Measurements from ENCODE around the gene GUCY1B1. TPM values are rescaled to one million over a fixed set of nuclear protein-coding genes. Genes with fewer than 3 reads are reported as not detected.

GUCY1B1 gene
- total RNA-seq, 5 donors from 2014 or later (not counting 1 experiment from before 2014, with no cell fraction given): 0.09 to 1.1 (median 0.12) TPM

- H3K27me3 Mint-ChIP-seq: no peaks in the 10 kb centered on the region
- DNase-seq: no peak
- no peak overlapping the region for H3K4me3 Mint-ChIP-seq
- no peaks in the 10 kb centered on the region for H3K36me3 ChIP-seq (ENCODE audit: control insufficient read depth in 2 of 2, extremely low read depth in 1 of 2, insufficient read depth in 1 of 2, low read length in 1 of 2)
- no peaks in the 10 kb centered on the region for H3K9me3 ChIP-seq
- no peaks in the 10 kb centered on the region for H3K27me3 ChIP-seq (replicated peaks in 1 of 2; ENCODE audit: control insufficient read depth in 2 of 2, extremely low read depth in 1 of 2, insufficient read depth in 2 of 2, low read length in 1 of 2)
- H3K27ac Mint-ChIP-seq: no peak overlapping the region
- POLR2A ChIA-PET: no interaction called here
- no peaks in the 10 kb centered on the region for H3K9me3 Mint-ChIP-seq
- WGBS (ENCODE audit: insufficient coverage): 83% methylated on average over 1 of the region's 8 CpGs
- no peaks in the 10 kb centered on the region for H3K4me1 ChIP-seq (ENCODE audit: control insufficient read depth in 1 of 2, extremely low read depth in 1 of 2, insufficient read depth in 2 of 2, low read length in 2 of 2)
- H3K36me3 Mint-ChIP-seq: no peaks in the 10 kb centered on the region
- no peaks in the 10 kb centered on the region for H3K4me1 Mint-ChIP-seq
- ATAC-seq (replicated peaks in 1 of 4): no peak
- no peak overlapping the region for H3K4me3 ChIP-seq (ENCODE audit: control insufficient read depth in 1 of 2, extremely low read depth in 1 of 2, low read length in 1 of 2)
- H3K27ac ChIP-seq (ENCODE audit: low read length): no peak overlapping the region
- CTCF ChIA-PET: no interaction called here
Observed at GRCh38 chr4:155799794-155800123, 40.9 kb downstream of the GUCY1B1 start.

- Histone ChIP-seq H3K27me3 (replicated peaks in 1 of 2; ENCODE audit: control insufficient read depth in 2 of 2, extremely low read depth in 1 of 2, insufficient read depth in 2 of 2, low read length in 1 of 2) (no peaks in the 10 kb centered on the region), H3K36me3 (ENCODE audit: control insufficient read depth in 2 of 2, extremely low read depth in 1 of 2, insufficient read depth in 1 of 2, low read length in 1 of 2) (no peaks in the 10 kb centered on the region), H3K4me1 (ENCODE audit: control insufficient read depth in 1 of 2, extremely low read depth in 1 of 2, insufficient read depth in 2 of 2, low read length in 2 of 2) (no peaks in the 10 kb centered on the region), H3K27ac (ENCODE audit: low read length) (no peak overlapping the region), H3K9me3 (no peaks in the 10 kb centered on the region), H3K4me3 (ENCODE audit: control insufficient read depth in 1 of 2, extremely low read depth in 1 of 2, low read length in 1 of 2) (no peak overlapping the region)
- DNase-seq (no peak), ATAC-seq (replicated peaks in 1 of 4) (no peak)
- Mint-ChIP-seq H3K27ac (no peak overlapping the region), H3K4me3 (no peak overlapping the region), H3K9me3 (no peaks in the 10 kb centered on the region), H3K27me3 (peaks cover 0 to 3% of the 10 kb centered on the region in 2 donors), H3K4me1 (no peaks in the 10 kb centered on the region), H3K36me3 (no peaks in the 10 kb centered on the region)
- ChIA-PET POLR2A (no interaction called here), CTCF (interaction anchor here (0.9 to 1.3 kb wide), 2 partner anchors 9 to 10 kb away, joined by 3 read pairs; no protein-coding TSS in a partner anchor)
- WGBS (ENCODE audit: insufficient coverage): no CpG with 5 or more reads among the region's 7 CpGs
Observed at GRCh38 chr4:155800685-155801343, 42.0 kb downstream of the GUCY1B1 start.

GRCh38 chr4:155802190-155802959 is 43.6 kb downstream of the GUCY1B1 start:
- no peak overlapping the region for H3K27ac ChIP-seq (ENCODE audit: low read length)
- H3K4me3 Mint-ChIP-seq: no peak overlapping the region
- ChIA-PET CTCF (interaction anchor here in 1 of 2 donors (0.6 kb wide), 1 partner anchor 1479 kb away, joined by 14 read pairs; no protein-coding TSS in a partner anchor), POLR2A (no interaction called here)
- H3K27ac Mint-ChIP-seq: no peak overlapping the region
- H3K4me3 ChIP-seq (ENCODE audit: control insufficient read depth in 1 of 2, extremely low read depth in 1 of 2, low read length in 1 of 2): no peak overlapping the region
- no peaks in the 10 kb centered on the region for H3K9me3 Mint-ChIP-seq
- no peaks in the 10 kb centered on the region for H3K36me3 ChIP-seq (ENCODE audit: control insufficient read depth in 2 of 2, extremely low read depth in 1 of 2, insufficient read depth in 1 of 2, low read length in 1 of 2)
- H3K36me3 Mint-ChIP-seq: no peaks in the 10 kb centered on the region
- WGBS (ENCODE audit: insufficient coverage): 86% methylated on average over 7 of the region's 9 CpGs
- H3K9me3 ChIP-seq: no peaks in the 10 kb centered on the region
- DNase-seq (no peak), ATAC-seq (replicated peaks in 1 of 4) (no peak)
- peaks cover 0 to 3% of the 10 kb centered on the region in 2 donors for H3K27me3 Mint-ChIP-seq
- no peaks in the 10 kb centered on the region for H3K27me3 ChIP-seq (replicated peaks in 1 of 2; ENCODE audit: control insufficient read depth in 2 of 2, extremely low read depth in 1 of 2, insufficient read depth in 2 of 2, low read length in 1 of 2)
- H3K4me1 Mint-ChIP-seq: no peaks in the 10 kb centered on the region
- no peaks in the 10 kb centered on the region for H3K4me1 ChIP-seq (ENCODE audit: control insufficient read depth in 1 of 2, extremely low read depth in 1 of 2, insufficient read depth in 2 of 2, low read length in 2 of 2)

GRCh38 chr4:155805016-155805415 is 46.2 kb downstream of the GUCY1B1 start:
- DNase-seq (no peak), ATAC-seq (replicated peaks in 1 of 4) (no peak)
- no CpG with 5 or more reads among the region's 1 CpG for WGBS (ENCODE audit: insufficient coverage)
- Mint-ChIP-seq H3K9me3 (no peaks in the 10 kb centered on the region), H3K4me3 (no peak overlapping the region), H3K27me3 (peaks cover 0 to 3% of the 10 kb centered on the region in 2 donors), H3K27ac (no peak overlapping the region), H3K4me1 (no peaks in the 10 kb centered on the region), H3K36me3 (no peaks in the 10 kb centered on the region)
- Histone ChIP-seq H3K27ac (ENCODE audit: low read length) (no peak overlapping the region), H3K9me3 (no peaks in the 10 kb centered on the region), H3K36me3 (ENCODE audit: control insufficient read depth in 2 of 2, extremely low read depth in 1 of 2, insufficient read depth in 1 of 2, low read length in 1 of 2) (no peaks in the 10 kb centered on the region), H3K4me3 (ENCODE audit: control insufficient read depth in 1 of 2, extremely low read depth in 1 of 2, low read length in 1 of 2) (no peak overlapping the region), H3K4me1 (ENCODE audit: control insufficient read depth in 1 of 2, extremely low read depth in 1 of 2, insufficient read depth in 2 of 2, low read length in 2 of 2) (no peaks in the 10 kb centered on the region), H3K27me3 (replicated peaks in 1 of 2; ENCODE audit: control insufficient read depth in 2 of 2, extremely low read depth in 1 of 2, insufficient read depth in 2 of 2, low read length in 1 of 2) (no peaks in the 10 kb centered on the region)
- CTCF ChIA-PET: no interaction called here
- POLR2A ChIA-PET: no interaction called here

GRCh38 chr4:155807021-155807420 is 48.2 kb downstream of the GUCY1B1 start:
- ATAC-seq (replicated peaks in 1 of 4) (no peak), DNase-seq (no peak)
- Histone ChIP-seq H3K36me3 (ENCODE audit: control insufficient read depth in 2 of 2, extremely low read depth in 1 of 2, insufficient read depth in 1 of 2, low read length in 1 of 2) (no peaks in the 10 kb centered on the region), H3K9me3 (no peaks in the 10 kb centered on the region), H3K4me1 (ENCODE audit: control insufficient read depth in 1 of 2, extremely low read depth in 1 of 2, insufficient read depth in 2 of 2, low read length in 2 of 2) (no peaks in the 10 kb centered on the region), H3K27ac (ENCODE audit: low read length) (no peak overlapping the region), H3K27me3 (replicated peaks in 1 of 2; ENCODE audit: control insufficient read depth in 2 of 2, extremely low read depth in 1 of 2, insufficient read depth in 2 of 2, low read length in 1 of 2) (no peaks in the 10 kb centered on the region), H3K4me3 (ENCODE audit: control insufficient read depth in 1 of 2, extremely low read depth in 1 of 2, low read length in 1 of 2) (no peak overlapping the region)
- Mint-ChIP-seq H3K27ac (no peak overlapping the region), H3K27me3 (peaks cover 0 to 3% of the 10 kb centered on the region in 2 donors), H3K4me1 (no peaks in the 10 kb centered on the region), H3K36me3 (no peaks in the 10 kb centered on the region), H3K9me3 (no peaks in the 10 kb centered on the region), H3K4me3 (no peak overlapping the region)
- WGBS (ENCODE audit: insufficient coverage): no CpG with 5 or more reads among the region's 1 CpG
- POLR2A ChIA-PET: no interaction called here
- CTCF ChIA-PET: interaction anchor here (0.7 to 1.2 kb wide), 3 partner anchors 11 to 147 kb away, joined by 3 to 4 read pairs (median 3); partner anchors contain the start of gene CTSO (in 1 of the 2)

- no peaks in the 10 kb centered on the region for H3K36me3 ChIP-seq (ENCODE audit: control insufficient read depth in 2 of 2, extremely low read depth in 1 of 2, insufficient read depth in 1 of 2, low read length in 1 of 2)
- peak in 2 of 4 experiments; percentile 56 to 75 for ATAC-seq (replicated peaks in 1 of 4)
- no peaks in the 10 kb centered on the region for H3K27me3 ChIP-seq (replicated peaks in 1 of 2; ENCODE audit: control insufficient read depth in 2 of 2, extremely low read depth in 1 of 2, insufficient read depth in 2 of 2, low read length in 1 of 2)
- no CpG with 5 or more reads among the region's 1 CpG for WGBS (ENCODE audit: insufficient coverage)
- H3K4me3 ChIP-seq (ENCODE audit: control insufficient read depth in 1 of 2, extremely low read depth in 1 of 2, low read length in 1 of 2): no peak overlapping the region
- DNase-seq: peak in 5 of 35 experiments; percentile 4 to 63 (median 9)
- H3K9me3 ChIP-seq: no peaks in the 10 kb centered on the region
- no peak overlapping the region for H3K27ac ChIP-seq (ENCODE audit: low read length)
- H3K27me3 Mint-ChIP-seq: peaks cover 0 to 3% of the 10 kb centered on the region in 2 donors
- H3K9me3 Mint-ChIP-seq: no peaks in the 10 kb centered on the region
- no peaks in the 10 kb centered on the region for H3K4me1 Mint-ChIP-seq
- H3K27ac Mint-ChIP-seq: no peak overlapping the region
- H3K36me3 Mint-ChIP-seq: no peaks in the 10 kb centered on the region
- ChIA-PET POLR2A (no interaction called here), CTCF (interaction anchor here (1.0 kb wide), 3 partner anchors 9 to 1172 kb away, joined by 3 to 8 read pairs (median 3); partner anchors contain the start of gene CTSO (in 1 of the 2))
- no peak overlapping the region for H3K4me3 Mint-ChIP-seq
- no peaks in the 10 kb centered on the region for H3K4me1 ChIP-seq (ENCODE audit: control insufficient read depth in 1 of 2, extremely low read depth in 1 of 2, insufficient read depth in 2 of 2, low read length in 2 of 2)
Observed at GRCh38 chr4:155809835-155810234, 51.0 kb downstream of the GUCY1B1 start.

Data from T-cell (primary cell).